H1 (cell line): ENCODE data around the gene PRKCZ.

ENCODE experiments used
- TCF12 ChIP-seq: IDR thresholded peaks from 2 replicates; pipeline ENCODE4 v1.6.1; 2011; ENCODE audit warnings: low read depth, mild to moderate bottlenecking, low read length
- TF ChIP-seq, protein P1 (sequence below), 3 experiments: IDR thresholded peaks; 1 replicate in 2 of 3; 2 replicates in 1 of 3; pipeline versions ENCODE4 v1.5.1 to v1.6.1; 2011; ENCODE audit warnings: low read length in 3 of 3, mild to moderate bottlenecking in 3 of 3, inconsistent platforms in 2 of 3, low read depth in 1 of 3, moderate library complexity in 1 of 3; ENCODE audit not compliant: insufficient read depth in 1 of 3; ENCODE audit errors: control extremely low read depth in 1 of 3

DNA sequence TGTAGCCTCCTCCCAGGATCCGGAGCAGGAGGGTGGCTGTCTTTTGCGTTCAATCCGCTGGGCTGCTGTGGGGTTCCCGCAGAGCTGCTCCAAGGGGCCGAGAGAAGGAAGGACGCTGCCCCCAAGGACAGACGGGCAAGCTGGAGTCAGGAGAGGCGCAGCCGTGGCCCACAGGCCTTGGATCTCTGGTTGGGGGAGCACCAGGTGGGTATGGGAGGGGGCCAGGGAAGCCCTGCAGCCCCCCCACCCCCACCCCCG, 162.0 kb downstream of the PRKCZ start:
- TF ChIP-seq, protein P1, sequence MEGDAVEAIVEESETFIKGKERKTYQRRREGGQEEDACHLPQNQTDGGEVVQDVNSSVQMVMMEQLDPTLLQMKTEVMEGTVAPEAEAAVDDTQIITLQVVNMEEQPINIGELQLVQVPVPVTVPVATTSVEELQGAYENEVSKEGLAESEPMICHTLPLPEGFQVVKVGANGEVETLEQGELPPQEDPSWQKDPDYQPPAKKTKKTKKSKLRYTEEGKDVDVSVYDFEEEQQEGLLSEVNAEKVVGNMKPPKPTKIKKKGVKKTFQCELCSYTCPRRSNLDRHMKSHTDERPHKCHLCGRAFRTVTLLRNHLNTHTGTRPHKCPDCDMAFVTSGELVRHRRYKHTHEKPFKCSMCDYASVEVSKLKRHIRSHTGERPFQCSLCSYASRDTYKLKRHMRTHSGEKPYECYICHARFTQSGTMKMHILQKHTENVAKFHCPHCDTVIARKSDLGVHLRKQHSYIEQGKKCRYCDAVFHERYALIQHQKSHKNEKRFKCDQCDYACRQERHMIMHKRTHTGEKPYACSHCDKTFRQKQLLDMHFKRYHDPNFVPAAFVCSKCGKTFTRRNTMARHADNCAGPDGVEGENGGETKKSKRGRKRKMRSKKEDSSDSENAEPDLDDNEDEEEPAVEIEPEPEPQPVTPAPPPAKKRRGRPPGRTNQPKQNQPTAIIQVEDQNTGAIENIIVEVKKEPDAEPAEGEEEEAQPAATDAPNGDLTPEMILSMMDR (IDR thresholded peaks at IDR 0.05; ENCODE audit: control extremely low read depth in 1 of 3, insufficient read depth in 1 of 3, low read depth in 1 of 3, low read length in 3 of 3) = no peak
- TF ChIP-seq TCF12 = no peak
